ENCODE measurements around the gene CAST.

DNA sequence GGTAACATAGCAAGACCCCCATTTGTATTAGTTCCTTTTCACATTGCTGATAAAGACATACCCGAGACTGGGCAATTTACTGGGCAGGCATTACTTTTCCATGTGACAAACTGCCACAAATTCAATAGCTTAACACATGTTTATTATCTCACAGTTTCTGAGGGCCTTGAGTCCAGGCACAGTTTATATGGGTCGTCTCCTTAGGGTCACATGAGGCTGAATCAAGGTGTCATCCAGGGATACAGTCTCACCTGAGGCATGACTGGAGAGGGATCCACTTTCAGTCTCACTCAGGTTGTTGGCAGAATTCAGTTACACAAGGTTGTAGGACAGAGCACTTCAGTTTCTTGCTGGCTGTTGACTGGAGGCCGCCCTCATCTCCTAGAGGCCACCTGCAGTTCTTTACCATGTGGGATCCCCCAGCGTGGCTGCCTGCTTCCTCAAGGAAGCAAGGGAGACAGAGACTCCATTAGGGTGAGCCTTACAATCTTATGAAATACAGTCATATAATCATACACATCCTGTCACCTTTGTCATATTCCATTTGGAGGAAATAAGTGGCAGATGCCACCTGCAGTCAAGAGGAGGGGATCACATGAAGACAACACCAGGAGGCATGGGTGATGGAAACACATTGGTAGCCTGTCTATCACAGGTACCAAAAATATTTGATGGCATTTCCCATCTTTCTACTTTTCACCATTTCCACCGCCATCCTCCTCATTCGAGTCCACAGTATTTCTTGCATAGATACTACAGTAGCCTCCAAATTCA lies 160.7 kb downstream of the CAST start:
- TF ChIP-seq, protein P1, sequence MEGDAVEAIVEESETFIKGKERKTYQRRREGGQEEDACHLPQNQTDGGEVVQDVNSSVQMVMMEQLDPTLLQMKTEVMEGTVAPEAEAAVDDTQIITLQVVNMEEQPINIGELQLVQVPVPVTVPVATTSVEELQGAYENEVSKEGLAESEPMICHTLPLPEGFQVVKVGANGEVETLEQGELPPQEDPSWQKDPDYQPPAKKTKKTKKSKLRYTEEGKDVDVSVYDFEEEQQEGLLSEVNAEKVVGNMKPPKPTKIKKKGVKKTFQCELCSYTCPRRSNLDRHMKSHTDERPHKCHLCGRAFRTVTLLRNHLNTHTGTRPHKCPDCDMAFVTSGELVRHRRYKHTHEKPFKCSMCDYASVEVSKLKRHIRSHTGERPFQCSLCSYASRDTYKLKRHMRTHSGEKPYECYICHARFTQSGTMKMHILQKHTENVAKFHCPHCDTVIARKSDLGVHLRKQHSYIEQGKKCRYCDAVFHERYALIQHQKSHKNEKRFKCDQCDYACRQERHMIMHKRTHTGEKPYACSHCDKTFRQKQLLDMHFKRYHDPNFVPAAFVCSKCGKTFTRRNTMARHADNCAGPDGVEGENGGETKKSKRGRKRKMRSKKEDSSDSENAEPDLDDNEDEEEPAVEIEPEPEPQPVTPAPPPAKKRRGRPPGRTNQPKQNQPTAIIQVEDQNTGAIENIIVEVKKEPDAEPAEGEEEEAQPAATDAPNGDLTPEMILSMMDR (IDR thresholded peaks at IDR 0.05) = no peak
- TF ChIP-seq JUN (IDR thresholded peaks at IDR 0.05) = no peak
- TF ChIP-seq, protein P2, sequence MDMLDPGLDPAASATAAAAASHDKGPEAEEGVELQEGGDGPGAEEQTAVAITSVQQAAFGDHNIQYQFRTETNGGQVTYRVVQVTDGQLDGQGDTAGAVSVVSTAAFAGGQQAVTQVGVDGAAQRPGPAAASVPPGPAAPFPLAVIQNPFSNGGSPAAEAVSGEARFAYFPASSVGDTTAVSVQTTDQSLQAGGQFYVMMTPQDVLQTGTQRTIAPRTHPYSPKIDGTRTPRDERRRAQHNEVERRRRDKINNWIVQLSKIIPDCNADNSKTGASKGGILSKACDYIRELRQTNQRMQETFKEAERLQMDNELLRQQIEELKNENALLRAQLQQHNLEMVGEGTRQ (IDR thresholded peaks at IDR 0.05) = no peak
- no peak for TF ChIP-seq MAZ (IDR thresholded peaks at IDR 0.05; ENCODE audit: borderline replicate concordance, low read depth, low read length)
- TF ChIP-seq POLR2A (IDR thresholded peaks at IDR 0.05; ENCODE audit: low read length) = no peak
- TF ChIP-seq SMC3 (IDR thresholded peaks at IDR 0.05) = no peak
- no peak for TF ChIP-seq TP53 (CRISPR knock-in tag; IDR thresholded peaks at IDR 0.05)
